ENCODE results near the gene KRT73.

Gene KRT73

DNA sequence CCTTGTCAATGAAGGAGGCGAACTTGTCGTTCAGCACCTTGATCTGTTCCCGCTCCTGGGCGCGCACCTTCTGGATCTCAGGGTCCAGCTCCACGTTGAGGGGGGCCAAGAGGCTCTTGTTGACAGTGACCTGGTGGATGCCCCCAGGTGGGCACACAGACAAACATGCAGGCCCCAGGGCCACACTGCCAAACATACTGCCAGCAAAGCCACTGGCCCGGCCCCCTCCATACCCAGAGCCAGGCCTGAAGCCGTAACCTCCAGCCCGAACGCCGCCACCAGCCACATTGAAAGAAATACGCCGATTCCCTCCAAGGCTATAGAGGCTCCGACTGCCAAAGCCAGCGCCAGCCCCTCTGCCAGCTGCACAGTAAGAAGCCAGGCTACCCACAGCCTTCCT, 45.1 kb downstream of the KRT73 start:
- DNase-seq (ENCODE audit: low read depth in 3 of 3) = no peak

DNA sequence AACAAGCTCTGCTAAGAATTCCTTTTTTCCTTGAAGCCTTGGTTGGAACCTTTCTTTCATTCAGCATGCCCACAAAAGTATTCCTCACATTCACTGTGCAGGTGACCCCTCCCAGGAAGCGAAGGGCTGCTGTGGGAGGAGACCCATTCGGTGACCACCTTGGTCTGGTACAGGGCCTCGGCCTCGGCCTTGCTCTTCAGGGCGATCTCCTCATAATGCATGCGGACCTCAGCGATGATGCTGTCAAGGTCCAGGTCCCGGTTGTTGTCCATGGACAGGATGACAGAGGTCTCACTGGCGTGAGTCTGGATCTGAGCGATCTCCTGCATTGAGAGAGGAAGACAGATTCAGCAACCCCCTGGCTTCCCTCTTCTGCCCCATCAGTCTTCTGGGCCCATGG, 47.8 kb downstream of the KRT73 start:
- no peak for DNase-seq (ENCODE audit: low read depth in 3 of 3)

DNA sequence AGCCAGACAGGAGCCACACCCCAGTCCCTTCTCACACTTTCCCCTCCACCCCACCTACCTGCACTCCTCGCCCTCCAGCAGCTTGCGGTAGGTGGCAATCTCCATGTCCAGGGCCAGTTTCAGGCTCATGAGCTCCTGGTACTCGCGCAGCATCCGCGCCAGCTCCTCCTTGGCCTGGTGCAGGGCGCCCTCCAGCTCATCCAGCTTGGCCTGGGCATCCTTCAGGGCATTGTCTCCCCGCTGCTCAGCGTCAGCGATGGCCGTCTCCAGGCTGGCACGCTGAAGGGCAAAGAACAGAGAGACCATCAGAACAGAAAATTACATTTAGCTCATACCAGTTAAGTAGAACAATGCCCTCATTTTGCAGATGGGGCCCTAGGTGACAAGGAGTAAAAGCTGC, 50.2 kb downstream of the KRT73 start:
- DNase-seq (ENCODE audit: low read depth in 3 of 3) = no peak

GRCh38 chr12:52566847-52567291, 51.5 kb downstream of the KRT73 start:
- no peak for DNase-seq (ENCODE audit: low read depth in 3 of 3)

DNA sequence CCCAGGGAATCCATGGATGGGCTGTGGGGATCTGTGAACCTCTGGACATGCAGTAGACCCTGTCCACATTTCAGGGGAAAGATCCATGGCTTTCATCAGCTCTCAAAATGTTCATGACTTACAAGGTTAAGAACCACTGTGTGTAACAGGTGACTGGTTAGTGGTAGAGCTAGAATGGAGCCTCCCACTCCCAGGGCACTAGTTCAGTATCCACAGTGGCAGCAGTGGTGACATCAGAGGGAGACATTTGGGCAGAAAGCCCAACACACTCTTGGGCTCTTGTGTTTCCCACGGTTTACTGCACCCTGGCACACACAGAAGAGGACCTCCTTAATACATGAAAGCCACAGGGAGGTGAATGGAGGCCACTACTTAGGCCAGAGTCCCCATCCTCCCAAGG, 53.8 kb downstream of the KRT73 start:
- DNase-seq (ENCODE audit: low read depth in 3 of 3) = no peak

GRCh38 chr12:52561880-52562449, 56.4 kb downstream of the KRT73 start:
- no peak for DNase-seq (ENCODE audit: low read depth in 3 of 3)

GRCh38 chr12:52559979-52560378, 58.4 kb downstream of the KRT73 start:
- no peak for DNase-seq (ENCODE audit: low read depth in 3 of 3)

- no peak for DNase-seq (ENCODE audit: low read depth in 3 of 3)
Observed at GRCh38 chr12:52558781-52559445, 59.4 kb downstream of the KRT73 start.

All from stimulated activated CD4-positive, alpha-beta T cell treated with anti-CD3 and anti-CD28 coated beads, TNF-alpha, amount 100 ng/mL, for 48 hours (primary cell).